DMS114 treated with DMSO at 0.1 percent for 48 hours (cell line): ENCODE data around the gene FRRS1L.

Experiments
- DNase-seq: peaks from one replicate; lab custom pipeline; 2025; ENCODE audit not compliant: unreplicated experiment; lab: John Stamatoyannopoulos, UW

Gene FRRS1L

GRCh38 chr9:109109967-109110328 lies 57.1 kb downstream of the FRRS1L start:
- DNase-seq, result no peak

- DNase-seq, result no peak
Observed at GRCh38 chr9:109108318-109108717, 58.7 kb downstream of the FRRS1L start.

GRCh38 chr9:109107402-109108240 lies 59.4 kb downstream of the FRRS1L start:
- DNase-seq, result no peak

GRCh38 chr9:109101810-109102209 lies 65.2 kb downstream of the FRRS1L start:
- DNase-seq, result no peak

- no peak for DNase-seq
Observed at GRCh38 chr9:109101202-109101595, 65.8 kb downstream of the FRRS1L start.

- DNase-seq, result no peak
Observed at GRCh38 chr9:109100543-109101201, 66.4 kb downstream of the FRRS1L start.

- DNase-seq, result no peak
Observed at GRCh38 chr9:109098960-109099308, 68.1 kb downstream of the FRRS1L start.

GRCh38 chr9:109098171-109098959 lies 68.7 kb downstream of the FRRS1L start:
- no peak for DNase-seq

GRCh38 chr9:109097146-109097545 lies 69.9 kb downstream of the FRRS1L start:
- DNase-seq, result no peak

- no peak for DNase-seq
Observed at GRCh38 chr9:109095321-109095720, 71.7 kb downstream of the FRRS1L start.

- DNase-seq, result no peak
Observed at GRCh38 chr9:109094268-109094667, 72.8 kb downstream of the FRRS1L start.

GRCh38 chr9:109092587-109092986 lies 74.5 kb downstream of the FRRS1L start:
- DNase-seq, result no peak

GRCh38 chr9:109092051-109092580 lies 74.9 kb downstream of the FRRS1L start:
- no peak for DNase-seq

GRCh38 chr9:109088221-109088620 lies 78.8 kb downstream of the FRRS1L start:
- no peak for DNase-seq

- no peak for DNase-seq
Observed at GRCh38 chr9:109087795-109088194, 79.3 kb downstream of the FRRS1L start.

GRCh38 chr9:109086221-109086620 lies 80.8 kb downstream of the FRRS1L start:
- DNase-seq, result no peak

GRCh38 chr9:109085510-109085909 lies 81.5 kb downstream of the FRRS1L start:
- no peak for DNase-seq

GRCh38 chr9:109083813-109084405 lies 83.1 kb downstream of the FRRS1L start:
- DNase-seq, result no peak

GRCh38 chr9:109083141-109083540 lies 83.9 kb downstream of the FRRS1L start:
- DNase-seq, result no peak

- no peak for DNase-seq
Observed at GRCh38 chr9:109082091-109082620, 84.9 kb downstream of the FRRS1L start.
